AG08395 (cell line): ENCODE measurements around the gene ABI3BP.
"Not testable (repeated sequence)": the region's sequence is repeated elsewhere in the genome, so short reads cannot be mapped to it uniquely, and the experiment has no call there.

Experiments
- DNase-seq: peaks from one replicate; pipeline ENCODE4 v3.0.0; 2012; ENCODE audit warnings: mixed read lengths, low spot score

Gene ABI3BP, protein sequence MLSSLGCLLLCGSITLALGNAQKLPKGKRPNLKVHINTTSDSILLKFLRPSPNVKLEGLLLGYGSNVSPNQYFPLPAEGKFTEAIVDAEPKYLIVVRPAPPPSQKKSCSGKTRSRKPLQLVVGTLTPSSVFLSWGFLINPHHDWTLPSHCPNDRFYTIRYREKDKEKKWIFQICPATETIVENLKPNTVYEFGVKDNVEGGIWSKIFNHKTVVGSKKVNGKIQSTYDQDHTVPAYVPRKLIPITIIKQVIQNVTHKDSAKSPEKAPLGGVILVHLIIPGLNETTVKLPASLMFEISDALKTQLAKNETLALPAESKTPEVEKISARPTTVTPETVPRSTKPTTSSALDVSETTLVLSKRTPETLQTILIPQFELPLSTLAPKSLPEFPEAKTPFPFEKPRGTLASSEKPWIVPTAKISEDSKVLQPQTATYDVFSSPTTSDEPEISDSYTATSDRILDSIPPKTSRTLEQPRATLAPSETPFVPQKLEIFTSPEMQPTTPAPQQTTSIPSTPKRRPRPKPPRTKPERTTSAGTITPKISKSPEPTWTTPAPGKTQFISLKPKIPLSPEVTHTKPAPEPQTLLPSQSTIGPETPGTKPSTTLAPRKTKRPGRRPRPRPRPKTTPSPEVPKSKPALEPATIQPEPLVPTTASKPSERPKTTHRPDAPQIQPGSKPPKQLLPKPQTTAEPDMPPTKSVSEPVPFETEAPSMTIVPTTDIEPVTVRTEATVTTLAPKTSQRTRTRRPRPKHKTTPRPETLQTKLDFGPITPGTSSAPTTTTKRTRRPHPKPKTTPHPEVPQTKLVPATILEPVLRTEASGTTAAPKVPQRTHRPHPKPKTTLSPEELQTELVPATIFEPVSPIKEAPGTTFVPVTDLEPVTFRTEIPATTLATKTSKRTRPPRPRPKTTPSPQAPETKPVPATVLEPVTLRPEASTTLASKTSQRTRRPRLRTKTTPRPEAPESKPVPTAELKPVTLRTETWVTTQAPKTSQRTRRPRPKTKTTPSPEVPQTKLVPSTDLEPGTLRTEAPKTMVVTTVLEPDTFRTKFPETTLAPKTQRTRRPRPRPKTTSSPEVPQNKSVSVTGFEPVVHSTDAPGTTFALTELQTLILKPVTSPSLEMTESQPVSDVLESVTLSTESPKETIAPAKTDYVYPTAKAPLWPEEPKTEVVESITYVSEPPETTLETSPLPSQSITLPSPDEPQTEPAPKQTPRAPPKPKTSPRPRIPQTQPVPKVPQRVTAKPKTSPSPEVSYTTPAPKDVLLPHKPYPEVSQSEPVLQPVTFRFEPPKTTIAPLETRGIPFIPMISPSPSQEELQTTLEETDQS (N-terminal part only)

DNA sequence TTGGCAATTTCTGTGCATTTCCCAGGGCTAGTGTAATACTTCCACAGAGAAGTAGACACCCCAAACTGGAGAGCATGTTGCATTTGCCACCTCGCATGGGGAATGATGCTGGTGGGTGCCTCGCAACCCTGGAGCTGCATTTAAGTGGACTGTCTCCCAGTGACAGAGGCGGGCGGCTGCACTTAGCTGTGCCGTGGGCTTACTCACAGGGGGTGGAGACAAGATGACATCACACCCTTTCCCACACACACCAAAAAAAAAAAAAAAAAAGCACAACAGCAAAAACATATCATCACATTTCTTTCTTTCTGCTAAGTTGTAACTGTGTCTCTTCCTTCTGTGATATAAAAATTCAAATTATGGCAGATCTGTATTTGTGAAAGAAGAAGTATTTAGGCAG lies at the start of gene ABI3BP:
TSS of gene ABI3BP (minus strand) at position 113 of the 400 bp plus-strand sequence. CDS start at position 76, 37 bp downstream.
- DNase-seq, result peak; percentile 88

DNA sequence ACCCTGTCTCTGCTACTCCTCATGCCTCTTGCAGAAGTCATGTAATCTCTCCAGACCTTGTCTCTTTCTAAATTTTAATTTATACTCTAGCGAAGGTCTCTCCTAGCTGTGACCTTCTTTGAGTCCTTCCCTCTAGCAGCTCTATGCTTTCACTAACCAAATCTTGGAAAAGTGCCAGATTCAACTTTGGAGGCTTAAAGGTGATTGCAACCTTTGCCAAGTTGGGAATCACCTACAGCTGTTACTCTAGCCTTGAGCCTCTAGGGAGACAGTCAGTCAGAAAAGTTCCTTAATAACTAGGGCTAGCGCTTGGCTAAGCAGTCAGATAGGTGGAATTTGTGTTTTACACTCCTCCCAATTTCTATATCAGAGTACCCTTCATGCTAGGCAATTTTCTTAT lies 46.1 kb upstream of the ABI3BP start:
- DNase-seq, result no peak

DNA sequence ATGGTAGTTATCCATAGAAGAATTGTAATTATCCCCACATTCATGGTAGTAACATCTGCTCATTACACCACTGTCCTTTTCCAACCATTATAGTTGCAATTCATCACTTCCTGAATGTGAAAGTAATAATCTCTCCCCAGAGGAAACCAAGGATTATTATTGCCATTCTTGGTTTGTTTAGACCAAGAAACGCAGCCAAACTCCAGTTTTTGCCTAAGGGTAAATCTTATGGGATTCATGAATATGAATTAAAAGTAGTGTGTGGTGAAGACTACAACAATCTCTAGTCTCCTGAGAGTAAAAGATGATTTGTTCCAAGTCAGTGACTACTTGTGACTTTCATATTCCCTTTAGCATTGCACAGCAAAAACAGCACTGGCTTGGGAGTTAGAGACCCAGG lies 45.7 kb upstream of the ABI3BP start:
- DNase-seq, result peak; percentile 56

DNA sequence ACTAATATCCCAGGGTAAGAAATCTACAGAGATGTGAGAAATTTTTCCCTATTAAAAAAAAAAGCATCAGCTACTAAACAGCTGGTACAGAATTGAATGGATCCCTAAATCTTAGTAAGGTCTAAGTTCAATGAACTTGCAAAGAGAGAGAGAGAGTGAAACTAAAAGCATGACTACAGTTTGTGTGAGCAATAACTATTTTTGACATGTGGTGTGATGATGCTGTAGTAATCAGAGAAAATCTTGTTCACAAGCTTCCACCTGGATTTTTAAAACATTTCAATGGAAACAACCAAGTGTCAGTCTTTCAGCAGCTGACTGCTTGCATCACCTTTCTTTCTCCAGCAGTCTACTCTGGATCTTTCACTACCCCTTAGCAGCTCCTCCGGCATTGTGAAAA lies 45.2 kb upstream of the ABI3BP start:
- peak; percentile 20 for DNase-seq

DNA sequence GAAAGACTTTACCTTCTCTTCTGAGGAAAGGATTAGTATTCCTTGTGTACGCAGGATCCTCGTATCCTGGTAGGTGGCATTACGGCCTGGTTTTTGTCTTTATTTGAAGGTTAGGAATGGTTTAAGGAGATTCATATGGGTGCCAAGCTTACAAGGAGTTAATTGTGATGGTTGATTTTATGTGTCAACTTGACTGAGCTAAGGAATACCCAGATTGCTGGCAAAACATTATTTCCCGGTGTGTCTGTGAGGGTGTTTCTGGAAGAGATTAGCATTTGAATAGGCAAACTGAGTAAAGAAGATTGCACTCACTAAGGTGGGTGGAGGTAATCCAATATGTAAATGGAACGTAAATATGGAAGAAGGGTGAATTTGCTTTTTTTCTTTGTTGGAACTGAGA lies 44.4 kb upstream of the ABI3BP start:
- no peak for DNase-seq

DNA sequence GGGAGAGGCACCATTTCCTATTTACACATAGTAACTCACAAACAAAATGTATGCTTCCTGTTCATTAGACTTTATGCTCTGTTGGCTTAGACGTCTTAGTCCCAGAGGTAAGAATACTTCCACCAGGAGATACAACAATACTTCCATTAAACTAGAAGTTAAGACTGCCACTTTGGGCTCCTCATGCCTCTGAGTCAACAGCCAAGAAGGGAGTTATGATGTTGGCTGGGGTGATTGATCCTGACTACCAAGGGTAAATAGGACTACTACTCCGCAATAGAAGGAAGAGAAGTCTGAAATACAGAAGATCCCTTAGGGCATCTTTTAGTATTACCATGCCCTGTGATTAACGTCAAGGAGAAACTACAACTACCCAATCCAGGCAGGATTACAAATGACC lies 43.5 kb upstream of the ABI3BP start:
- DNase-seq, result no peak

DNA sequence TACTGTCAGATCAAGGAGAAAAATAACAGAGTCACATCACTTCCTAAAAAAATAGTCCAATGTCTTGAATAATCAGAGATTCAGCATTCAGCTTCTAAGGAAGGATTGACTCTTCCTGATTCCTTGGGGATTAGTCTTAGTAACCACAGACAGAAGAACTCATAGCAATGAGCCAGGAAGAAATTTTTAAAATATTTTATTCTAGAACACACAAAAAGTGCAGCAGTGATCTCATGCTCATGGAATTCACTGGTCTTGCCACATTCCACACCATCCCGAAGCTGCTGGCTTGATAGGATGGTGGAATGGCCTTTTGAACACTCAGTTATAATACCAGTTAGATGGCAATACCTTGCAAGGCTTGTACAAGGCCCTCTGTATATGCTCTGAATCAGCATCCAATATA lies 43.0 kb upstream of the ABI3BP start:
- DNase-seq, result peak; percentile 86

DNA sequence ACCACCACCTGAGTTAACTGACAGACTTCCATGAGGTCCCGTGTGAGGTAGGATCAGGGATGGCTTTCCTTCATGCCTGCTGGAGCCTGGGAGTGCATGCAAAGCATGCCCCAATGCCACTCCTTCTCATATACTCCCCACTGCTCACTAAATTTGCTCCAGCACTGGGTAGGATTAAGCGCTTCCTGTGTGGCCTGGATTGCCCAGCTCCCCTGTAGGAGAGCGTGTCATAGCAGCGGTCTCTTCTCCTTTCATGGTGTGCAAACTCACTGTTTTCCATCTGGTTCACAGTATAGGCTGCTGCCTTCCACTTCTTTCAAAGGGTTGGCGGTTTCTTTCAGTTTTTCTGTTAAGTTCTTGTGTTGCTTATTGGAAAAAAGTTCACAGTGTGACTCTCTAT lies 34.1 kb upstream of the ABI3BP start:
- DNase-seq, result no peak

DNA sequence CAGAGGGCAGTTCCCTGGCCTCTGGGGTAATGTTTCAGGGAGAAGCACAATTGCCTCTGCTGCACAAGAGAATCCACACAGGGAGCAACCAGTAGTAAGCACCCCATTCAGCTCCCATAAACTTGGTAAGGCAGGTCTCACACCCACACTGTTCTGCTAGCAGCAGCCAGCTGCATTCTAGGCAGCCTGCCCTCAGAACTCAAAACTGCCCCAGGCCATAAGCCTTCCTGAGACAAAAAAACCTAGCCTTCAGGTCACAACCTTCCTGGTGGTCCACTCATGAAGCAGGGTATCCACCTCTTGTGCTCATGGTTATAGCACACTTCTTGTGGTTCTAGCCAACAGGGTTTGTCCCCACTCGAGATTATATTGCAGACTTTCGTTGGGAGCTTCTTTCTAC lies 33.7 kb upstream of the ABI3BP start:
- no peak for DNase-seq

DNA sequence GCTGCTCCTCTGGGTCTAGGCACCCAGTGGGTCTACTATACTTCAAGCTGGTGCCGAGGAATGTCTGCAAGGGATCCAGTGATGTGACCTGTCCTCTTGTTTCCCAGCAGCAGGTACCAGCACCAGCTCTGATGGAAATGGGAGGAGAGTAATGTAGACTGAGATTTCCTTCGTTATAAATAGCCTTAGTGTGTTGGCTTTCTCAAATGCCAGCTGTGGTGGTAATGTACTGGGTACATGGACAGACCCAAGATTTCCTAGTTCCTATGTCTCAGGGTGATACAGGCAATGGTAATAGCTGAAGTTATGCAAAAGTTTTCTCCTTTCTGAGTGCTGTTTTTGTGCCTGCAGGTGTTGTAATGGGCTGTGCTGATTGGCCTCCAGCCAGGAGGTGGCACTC lies 33.0 kb upstream of the ABI3BP start:
- DNase-seq, result no peak

DNA sequence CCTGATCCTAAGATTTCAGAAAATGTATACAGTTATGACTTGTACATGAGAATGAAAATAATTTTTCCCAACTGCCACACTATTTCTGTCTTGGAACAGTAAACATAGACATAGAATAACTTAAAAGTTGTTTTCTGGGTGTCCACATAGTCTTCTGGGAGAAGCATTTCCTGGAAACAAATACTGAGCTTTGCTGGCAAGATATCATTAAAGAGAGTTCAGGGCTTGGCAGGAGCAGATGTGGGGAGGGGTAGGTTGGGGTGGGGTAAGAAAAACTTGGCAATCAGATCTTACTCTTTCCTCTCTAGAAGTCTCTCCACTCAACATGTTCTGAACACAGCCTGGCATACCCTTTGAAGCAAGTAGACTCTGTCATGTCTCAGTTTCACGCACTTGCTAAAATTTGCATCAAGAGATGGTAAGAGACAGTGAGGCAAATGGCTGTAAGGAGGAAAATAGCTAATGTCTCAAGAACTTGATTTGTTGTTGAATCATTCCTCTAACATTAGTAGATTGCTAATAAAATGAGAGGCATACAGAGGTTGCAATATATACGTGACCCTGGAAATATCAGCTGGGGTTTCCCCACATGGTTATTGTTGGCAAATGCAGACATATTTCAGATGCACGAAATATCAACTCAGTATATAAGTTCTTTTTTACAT lies 27.3 kb upstream of the ABI3BP start:
- DNase-seq, result no peak

DNA sequence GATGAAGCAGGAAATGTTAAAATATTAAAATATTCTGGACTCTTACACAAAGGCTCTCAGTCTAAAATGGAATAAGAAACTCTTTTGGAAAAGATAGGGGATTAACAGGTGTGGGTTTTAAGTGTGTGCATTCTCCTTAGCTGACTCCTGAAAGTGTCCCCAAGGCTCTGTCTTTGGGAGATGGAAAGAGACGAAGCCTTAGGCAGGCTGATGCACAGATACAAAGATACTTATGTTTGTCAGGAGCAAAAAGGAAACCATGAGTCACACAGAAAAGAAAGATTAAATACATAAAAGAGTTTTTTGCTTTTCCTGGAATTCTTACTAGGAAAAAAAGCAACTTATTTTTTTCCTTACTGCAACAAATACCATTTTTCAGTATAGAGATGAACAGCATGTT lies 23.8 kb upstream of the ABI3BP start:
- DNase-seq, result peak; percentile 37

DNA sequence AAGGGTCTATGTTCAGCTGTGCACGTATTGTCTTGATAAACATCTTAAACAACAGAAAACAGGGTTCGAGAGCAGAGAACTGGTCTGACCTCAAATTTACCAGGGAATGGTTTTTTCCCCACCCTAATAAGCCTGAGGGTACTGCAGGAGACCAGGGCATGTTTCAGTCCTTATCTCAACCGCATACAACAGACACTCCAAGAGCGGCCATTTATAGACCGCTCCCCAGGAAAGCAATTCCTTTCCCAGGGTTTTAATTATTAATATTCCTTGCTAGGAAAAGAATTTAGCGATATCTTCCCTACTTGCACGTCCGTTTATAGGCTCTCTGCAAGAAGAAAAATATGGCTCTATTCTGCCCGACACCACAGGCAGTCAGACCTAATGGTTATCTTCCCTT lies 19.1 kb upstream of the ABI3BP start:
- DNase-seq, result not testable (repeated sequence)

DNA sequence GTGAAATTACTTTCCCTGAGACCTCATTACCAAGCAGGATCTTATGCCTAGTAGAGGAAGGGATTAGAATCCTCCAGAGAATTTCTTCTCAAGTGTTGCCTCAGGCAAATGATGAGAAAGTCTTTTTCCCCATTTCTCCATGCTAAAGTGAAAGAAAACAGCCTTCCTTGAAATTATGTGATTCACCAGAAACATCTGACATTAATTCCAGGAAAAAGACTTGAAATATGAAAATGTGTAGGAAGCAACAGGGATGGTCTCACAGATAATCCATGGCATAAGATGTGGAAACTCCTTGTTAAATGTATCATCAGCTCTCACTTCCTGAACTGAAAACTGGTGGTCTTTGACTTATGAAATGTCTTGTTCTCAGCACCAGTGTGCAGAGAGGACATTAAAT lies 17.9 kb upstream of the ABI3BP start:
- peak; percentile 39 for DNase-seq

DNA sequence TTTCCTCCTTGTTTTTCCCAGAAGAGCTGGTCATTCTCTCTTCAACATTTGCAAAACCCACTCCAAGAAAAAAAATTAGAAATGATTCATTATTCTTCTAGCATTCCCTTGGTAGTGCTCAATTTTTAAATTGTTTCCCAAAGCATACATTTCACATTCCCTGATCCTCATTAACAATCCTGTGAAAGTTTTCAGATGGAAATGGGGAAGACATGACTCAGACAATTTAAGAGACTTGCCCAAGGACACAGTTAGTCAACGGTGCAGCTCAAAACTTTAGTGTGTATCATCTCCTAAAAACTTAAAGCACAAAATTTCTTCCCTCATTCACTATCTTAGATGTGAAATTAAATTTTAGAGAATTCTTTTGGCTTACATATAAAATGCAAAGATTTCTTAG lies 17.1 kb upstream of the ABI3BP start:
- DNase-seq, result peak; percentile 67

DNA sequence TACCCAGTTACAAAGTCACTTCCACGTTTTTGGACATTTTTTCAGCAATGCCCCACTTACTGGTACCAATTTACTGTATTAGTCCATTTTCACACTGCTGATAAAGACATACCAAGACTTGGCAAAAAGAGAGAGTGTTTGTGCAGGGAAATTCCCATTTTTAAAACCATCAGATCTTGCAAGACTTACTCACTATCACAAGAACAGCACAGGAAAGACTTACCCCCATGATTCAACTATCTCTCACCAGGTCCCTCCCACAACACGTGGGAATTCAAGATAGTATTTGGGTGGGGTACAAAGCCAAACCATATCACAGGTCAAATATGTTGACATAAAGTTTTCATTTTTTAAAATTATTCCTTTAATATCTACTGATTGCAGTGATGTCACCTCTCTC lies 16.2 kb upstream of the ABI3BP start:
- no peak for DNase-seq

DNA sequence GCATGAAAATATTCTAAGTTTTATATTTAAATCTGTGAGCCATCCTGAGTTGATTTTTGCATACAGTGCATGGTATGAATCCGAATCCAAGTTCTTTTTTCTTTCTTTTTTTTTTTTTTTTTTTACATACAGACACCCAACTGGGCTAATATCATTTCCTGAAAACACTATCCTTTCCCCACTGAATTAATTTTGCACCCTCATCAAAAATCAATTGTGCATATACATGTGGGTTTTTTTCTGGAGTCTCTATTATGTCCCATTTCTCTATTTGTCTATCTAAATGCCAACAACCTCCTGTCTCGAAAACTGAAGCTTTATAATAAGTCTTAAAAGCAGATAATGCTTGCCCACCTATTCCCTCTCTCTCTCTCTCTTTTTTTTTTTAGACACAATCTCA lies 5.9 kb upstream of the ABI3BP start:
- DNase-seq, result no peak

DNA sequence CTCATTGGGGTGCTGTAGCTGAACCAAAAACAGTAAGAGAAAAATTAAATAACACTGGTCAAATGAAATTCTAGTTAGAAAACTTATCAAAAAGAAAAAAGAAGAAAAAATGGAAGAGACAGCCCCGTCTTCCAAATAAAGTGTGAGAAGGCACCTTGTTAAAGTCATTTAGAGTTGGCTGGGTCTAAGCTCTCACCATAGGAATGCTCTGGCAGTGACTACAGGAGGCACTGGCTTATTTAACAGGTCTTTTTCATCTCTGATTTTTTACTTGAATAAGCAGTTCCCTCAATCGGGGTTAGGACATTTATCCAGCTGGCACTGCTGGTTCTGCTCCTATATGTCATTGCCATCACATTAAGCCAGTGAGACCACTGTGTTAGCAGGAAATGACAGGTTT lies 1.6 kb upstream of the ABI3BP start:
- DNase-seq, result no peak

DNA sequence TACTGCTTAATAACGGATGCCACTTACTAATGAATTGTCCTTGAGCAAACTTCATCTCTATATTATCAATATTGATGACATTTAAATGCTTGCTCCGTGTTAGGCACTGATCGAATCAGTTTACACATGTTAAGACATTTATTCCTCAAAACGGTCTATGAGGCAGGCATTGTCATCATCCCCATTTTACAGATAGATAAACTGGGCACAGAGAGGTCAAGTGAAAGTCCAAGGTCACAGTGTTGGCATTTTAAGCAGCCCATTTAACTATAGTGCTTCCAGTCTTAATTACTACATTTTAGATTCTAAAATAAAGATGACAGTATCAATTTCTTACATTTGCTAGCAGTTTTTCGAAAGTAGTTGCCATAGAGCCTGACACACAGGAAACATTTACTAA lies 966 bp upstream of the ABI3BP start:
- no peak for DNase-seq

DNA sequence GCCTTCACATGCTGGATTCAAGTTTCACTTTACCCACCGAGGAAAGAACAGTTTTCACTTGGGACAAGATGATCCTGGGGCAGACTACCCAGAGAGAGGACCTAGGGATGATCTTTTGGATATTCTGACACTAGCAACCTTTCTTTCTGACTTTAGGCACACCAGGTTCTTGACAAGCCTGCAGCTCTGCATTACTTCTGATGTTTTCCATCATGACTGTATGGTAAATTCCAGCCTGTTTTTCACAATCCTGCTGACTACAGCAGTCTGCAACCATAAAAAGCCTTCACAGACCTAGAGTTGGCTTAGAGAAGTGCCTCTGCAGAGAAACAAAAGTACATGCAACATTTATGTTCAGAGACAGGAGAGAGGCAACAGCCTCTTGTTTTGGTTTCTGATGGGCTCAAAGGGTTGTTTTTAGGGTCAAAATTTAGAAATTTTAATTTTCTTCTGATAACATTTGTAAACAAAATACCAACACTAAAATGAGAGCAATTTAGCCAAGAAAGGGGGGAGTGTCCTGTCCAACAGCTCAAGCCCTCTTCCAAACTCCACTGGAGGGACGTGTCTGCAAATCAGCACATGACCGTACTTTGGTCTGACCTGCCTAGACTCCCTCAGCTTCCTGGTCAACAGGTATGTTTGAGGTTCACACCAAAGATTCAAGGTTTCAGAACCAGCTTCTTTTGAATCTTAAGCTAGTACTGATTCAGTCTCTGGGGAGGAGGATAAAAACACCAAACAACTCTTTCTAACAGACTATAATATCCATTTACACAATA lies 799 bp downstream of the ABI3BP start:
- DNase-seq, result peak; percentile 57

DNA sequence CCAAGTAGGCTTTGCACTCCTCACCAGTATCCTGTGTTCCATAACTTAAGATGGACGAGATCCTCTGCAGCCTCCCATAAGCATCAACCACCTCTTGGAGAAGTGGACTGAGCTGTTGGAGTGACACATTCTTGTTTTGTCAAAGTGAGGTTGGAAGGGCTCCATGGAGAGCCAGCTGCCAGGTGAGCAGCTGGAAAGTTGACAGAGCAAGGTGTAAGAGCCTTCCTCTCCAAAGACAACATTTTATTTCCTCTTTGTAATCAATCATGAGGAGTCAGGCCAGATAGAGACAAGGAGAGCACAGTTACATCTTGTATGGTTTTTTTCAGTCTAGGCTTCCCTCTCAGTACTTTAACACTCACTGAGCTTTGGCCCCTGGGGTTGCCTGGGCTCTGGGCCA lies 5.1 kb downstream of the ABI3BP start:
- no peak for DNase-seq
